Activated naive CD8-positive, alpha-beta T cell treated with anti-CD3 and anti-CD28 coated beads for 36 hours (primary cell): ENCODE data around the gene CFAP299. TPM values are rescaled to one million over a fixed set of nuclear protein-coding genes. Genes with fewer than 3 reads are reported as not detected.
"Not testable (repeated sequence)": the region's sequence is repeated elsewhere in the genome, so short reads cannot be mapped to it uniquely, and the experiment has no call there.

ENCODE experiments used
- DNase-seq: peaks from one replicate; pipeline ENCODE4 v3.0.0; 2021
- H3K27ac Mint-ChIP-seq: one replicate; pipeline ENCODE4 v1.8.0; 2022; ENCODE audit warnings: mild to moderate bottlenecking, moderate library complexity, mixed read lengths
- H3K27me3 Mint-ChIP-seq: one replicate; pipeline ENCODE4 v1.8.0; 2022; ENCODE audit warnings: mild to moderate bottlenecking, mixed read lengths
- H3K36me3 Mint-ChIP-seq: one replicate; pipeline ENCODE4 v1.8.0; 2021; ENCODE audit warnings: mild to moderate bottlenecking, mixed read lengths
- H3K4me1 Mint-ChIP-seq: one replicate; pipeline ENCODE4 v1.8.0; 2021; ENCODE audit warnings: mixed read lengths
- H3K4me3 Mint-ChIP-seq: one replicate; pipeline ENCODE4 v1.8.0; 2022; ENCODE audit warnings: mild to moderate bottlenecking, moderate library complexity, mixed read lengths
- H3K9me3 Mint-ChIP-seq: one replicate; pipeline ENCODE4 v1.8.0; 2022; ENCODE audit warnings: mixed read lengths
- total RNA-seq, 2 experiments: library from RNA; stranded (reverse); gene quantifications; one replicate each; pipeline ENCODE4 v1.2.3, GENCODE V29; 2021

CFAP299 gene
- total RNA-seq, 2 experiments from 2014 or later = not detected

GRCh38 chr4:80434238-80434637 lies 98.7 kb downstream of the CFAP299 start:
- Mint-ChIP-seq H3K4me1 (peaks cover 10% of the 10 kb centered on the region), H3K27me3 (no peaks in the 10 kb centered on the region), H3K36me3 (no peaks in the 10 kb centered on the region), H3K4me3 (no peak overlapping the region), H3K9me3 (no peaks in the 10 kb centered on the region), H3K27ac (no peak overlapping the region)
- no peak for DNase-seq

- Mint-ChIP-seq H3K4me3 (no peak overlapping the region), H3K27ac (no peak overlapping the region), H3K4me1 (peaks cover 19% of the 10 kb centered on the region), H3K27me3 (no peaks in the 10 kb centered on the region), H3K36me3 (peaks cover 20% of the 10 kb centered on the region), H3K9me3 (peaks cover 26% of the 10 kb centered on the region)
- DNase-seq = no peak
Measured at GRCh38 chr4:80438016-80438415, 102.5 kb downstream of the CFAP299 start.

DNA sequence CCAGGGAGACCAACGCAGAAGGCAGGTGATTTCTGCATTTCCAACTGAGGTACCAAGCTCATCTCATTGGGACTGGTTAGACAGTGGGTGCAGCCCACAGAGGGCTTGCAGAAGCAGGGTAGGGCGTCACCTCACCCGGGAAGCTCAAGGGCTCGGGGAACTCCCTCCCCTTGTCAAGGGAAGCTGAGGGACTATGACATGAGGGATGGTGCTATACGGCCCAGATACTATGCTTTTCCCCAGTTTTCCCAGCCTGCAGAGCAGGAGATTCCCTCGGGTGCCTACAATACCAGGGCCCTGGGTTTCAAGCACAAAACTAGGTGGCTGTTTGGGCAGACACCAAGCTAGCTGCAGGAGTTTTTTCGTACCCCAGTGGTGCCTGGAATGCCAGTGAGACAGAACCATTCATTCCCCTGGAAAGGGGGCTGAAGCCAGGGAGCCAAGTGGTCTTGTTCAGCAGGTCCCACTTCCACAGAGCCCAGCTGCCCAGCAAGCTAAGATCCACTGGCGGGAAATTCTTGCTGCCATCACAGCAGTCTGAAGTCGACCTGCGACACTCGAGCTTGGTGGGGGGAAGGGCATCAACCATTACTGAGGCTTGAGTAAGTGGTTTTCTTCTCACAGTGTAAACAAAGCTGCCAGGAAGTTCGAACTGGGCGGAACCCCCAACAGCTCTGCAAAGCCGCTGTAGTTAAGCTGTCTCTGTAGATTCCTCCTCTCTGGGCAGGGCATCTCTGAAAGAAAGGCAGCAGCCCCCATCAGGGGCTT lies 103.9 kb downstream of the CFAP299 start:
- not testable (repeated sequence) for H3K27me3 Mint-ChIP-seq, H3K27ac Mint-ChIP-seq, H3K4me3 Mint-ChIP-seq, DNase-seq
- Mint-ChIP-seq H3K4me1 (peaks cover 16% of the 10 kb centered on the region), H3K9me3 (peaks cover 31% of the 10 kb centered on the region), H3K36me3 (peaks cover 20% of the 10 kb centered on the region)

DNA sequence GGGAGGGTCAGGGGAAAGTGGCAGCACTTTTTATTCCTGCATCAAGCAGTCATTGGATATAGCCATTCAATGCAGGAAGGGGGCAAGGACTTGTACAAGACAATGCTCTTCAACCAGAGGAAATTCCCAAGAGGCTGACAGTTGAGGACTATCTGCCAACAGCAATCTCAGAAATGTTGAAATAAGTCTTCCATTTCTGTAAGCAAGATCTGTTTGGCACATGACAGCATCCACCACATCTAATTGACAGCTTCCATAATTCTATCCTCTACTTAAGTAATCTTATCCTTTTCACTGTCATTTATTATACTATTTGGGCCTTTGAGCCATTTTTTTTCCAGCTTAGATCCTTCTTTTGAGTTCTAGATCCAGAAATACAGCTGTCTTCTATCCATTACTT lies 110.7 kb downstream of the CFAP299 start:
- DNase-seq = no peak
- no peak overlapping the region for H3K4me3 Mint-ChIP-seq
- peaks cover 29% of the 10 kb centered on the region for H3K9me3 Mint-ChIP-seq
- H3K27me3 Mint-ChIP-seq = no peaks in the 10 kb centered on the region
- no peaks in the 10 kb centered on the region for H3K4me1 Mint-ChIP-seq
- peaks cover 10% of the 10 kb centered on the region for H3K36me3 Mint-ChIP-seq
- no peak overlapping the region for H3K27ac Mint-ChIP-seq

- Mint-ChIP-seq H3K27ac (no peak overlapping the region), H3K4me1 (no peaks in the 10 kb centered on the region), H3K36me3 (peaks cover 9% of the 10 kb centered on the region), H3K4me3 (no peak overlapping the region), H3K9me3 (peaks cover 25% of the 10 kb centered on the region), H3K27me3 (no peaks in the 10 kb centered on the region)
- no peak for DNase-seq
Measured at GRCh38 chr4:80446664-80447063, 111.1 kb downstream of the CFAP299 start.

GRCh38 chr4:80447493-80447892 lies 112.0 kb downstream of the CFAP299 start:
- Mint-ChIP-seq H3K36me3 (peaks cover 4% of the 10 kb centered on the region), H3K4me3 (no peak overlapping the region), H3K9me3 (peaks cover 20% of the 10 kb centered on the region), H3K27me3 (no peaks in the 10 kb centered on the region), H3K4me1 (no peaks in the 10 kb centered on the region), H3K27ac (no peak overlapping the region)
- DNase-seq = no peak

GRCh38 chr4:80448056-80448455 lies 112.5 kb downstream of the CFAP299 start:
- no peaks in the 10 kb centered on the region for H3K4me1 Mint-ChIP-seq
- H3K27ac Mint-ChIP-seq = no peak overlapping the region
- no peak for DNase-seq
- H3K4me3 Mint-ChIP-seq = no peak overlapping the region
- peaks cover 2% of the 10 kb centered on the region for H3K36me3 Mint-ChIP-seq
- peaks cover 16% of the 10 kb centered on the region for H3K9me3 Mint-ChIP-seq
- H3K27me3 Mint-ChIP-seq = no peaks in the 10 kb centered on the region

DNA sequence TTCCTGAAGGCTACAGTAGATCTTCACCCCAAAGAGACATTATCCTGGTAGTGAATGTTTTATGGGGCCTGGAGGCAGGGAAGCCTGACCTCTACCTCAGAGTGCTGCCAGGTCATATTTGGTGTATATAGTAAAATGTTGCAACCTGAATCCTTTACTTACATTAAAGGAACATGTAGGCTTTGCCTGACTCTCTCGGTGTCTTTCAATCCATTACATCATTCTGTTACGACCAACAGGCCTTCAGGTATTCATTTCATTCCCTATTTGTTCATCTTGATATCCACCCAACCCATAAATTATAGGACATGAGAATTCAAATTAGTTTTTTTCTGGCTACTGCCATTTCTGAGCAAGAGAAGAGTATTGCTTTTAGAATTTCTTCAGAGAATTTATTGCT lies 116.5 kb downstream of the CFAP299 start:
- Mint-ChIP-seq H3K27me3 (no peaks in the 10 kb centered on the region), H3K4me3 (no peak overlapping the region), H3K4me1 (no peaks in the 10 kb centered on the region), H3K9me3 (peaks cover 13% of the 10 kb centered on the region), H3K27ac (no peak overlapping the region), H3K36me3 (peaks cover 3% of the 10 kb centered on the region)
- no peak for DNase-seq

DNA sequence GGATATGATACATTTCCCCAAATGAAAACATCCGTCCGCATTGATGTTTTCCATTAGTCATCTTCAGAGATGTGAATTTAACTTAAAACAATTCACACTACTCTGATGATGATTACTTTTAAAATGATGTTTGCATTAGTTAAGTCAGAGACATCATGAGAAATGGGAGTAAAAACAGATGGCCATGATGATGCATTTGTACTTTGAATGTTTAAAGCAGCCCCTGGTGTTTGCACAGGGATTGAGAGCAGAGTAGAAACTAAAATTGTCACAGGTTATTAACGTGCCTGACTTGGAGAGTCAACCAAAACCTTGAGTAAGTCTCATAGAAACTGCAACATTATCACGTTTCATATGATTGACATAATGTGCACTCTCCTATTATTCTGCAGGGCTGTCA lies 117.2 kb downstream of the CFAP299 start:
- peaks cover 3% of the 10 kb centered on the region for H3K36me3 Mint-ChIP-seq
- no peaks in the 10 kb centered on the region for H3K27me3 Mint-ChIP-seq
- peaks cover 13% of the 10 kb centered on the region for H3K9me3 Mint-ChIP-seq
- H3K4me3 Mint-ChIP-seq = no peak overlapping the region
- H3K4me1 Mint-ChIP-seq = no peaks in the 10 kb centered on the region
- no peak for DNase-seq
- H3K27ac Mint-ChIP-seq = no peak overlapping the region

DNA sequence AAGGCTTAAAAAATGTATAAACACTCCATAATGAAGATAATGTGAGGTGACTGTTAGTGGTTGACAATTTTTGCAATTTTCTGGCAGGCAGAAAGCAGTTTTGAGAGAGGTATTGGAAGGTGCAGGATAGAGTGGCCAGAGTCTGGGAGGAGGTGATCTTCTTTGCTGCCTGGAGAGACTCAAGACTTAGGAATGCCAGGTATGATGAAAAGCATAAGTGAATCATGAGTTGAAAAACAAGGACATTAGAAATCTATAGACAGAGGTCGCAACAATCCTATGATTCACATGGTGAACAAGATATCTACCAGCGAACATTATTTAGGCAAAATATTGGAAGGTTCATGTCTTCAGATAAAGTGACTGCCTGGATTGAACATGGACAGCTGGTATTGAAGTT lies 118.5 kb downstream of the CFAP299 start:
- H3K27ac Mint-ChIP-seq = no peak overlapping the region
- DNase-seq = no peak
- no peaks in the 10 kb centered on the region for H3K4me1 Mint-ChIP-seq
- peaks cover 3% of the 10 kb centered on the region for H3K36me3 Mint-ChIP-seq
- no peak overlapping the region for H3K4me3 Mint-ChIP-seq
- H3K9me3 Mint-ChIP-seq = peaks cover 13% of the 10 kb centered on the region
- H3K27me3 Mint-ChIP-seq = no peaks in the 10 kb centered on the region

DNA sequence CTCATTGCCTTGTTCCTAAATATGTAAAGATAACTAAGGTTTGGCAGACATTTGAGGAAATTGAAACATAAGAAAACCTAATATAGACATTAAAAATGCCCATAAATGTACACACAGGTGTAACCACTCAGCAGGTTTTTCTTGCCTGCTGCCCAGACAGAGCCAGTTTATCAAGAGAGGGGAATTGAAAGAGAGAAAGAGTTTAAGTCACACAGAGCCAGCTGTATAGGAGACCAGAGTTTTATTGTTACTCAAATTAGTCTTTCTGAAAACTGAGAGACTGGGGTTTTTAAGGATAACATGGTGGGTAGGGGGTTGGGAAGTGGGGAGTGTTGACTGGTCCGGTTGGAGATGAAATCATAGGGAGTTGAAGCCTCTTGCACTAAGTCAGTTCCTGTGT lies 119.0 kb downstream of the CFAP299 start:
- Mint-ChIP-seq H3K4me3 (no peak overlapping the region), H3K27me3 (no peaks in the 10 kb centered on the region)

GRCh38 chr4:80459918-80460473 lies 124.5 kb downstream of the CFAP299 start:
- Mint-ChIP-seq H3K27ac (no peak overlapping the region), H3K27me3 (no peaks in the 10 kb centered on the region), H3K4me3 (no peak overlapping the region), H3K4me1 (peaks cover 15% of the 10 kb centered on the region), H3K36me3 (peaks cover 2% of the 10 kb centered on the region), H3K9me3 (peaks cover 5% of the 10 kb centered on the region)
- DNase-seq = no peak

More for the DNA sequence above, 119.0 kb downstream of the CFAP299 start:
- H3K4me1 Mint-ChIP-seq = peaks cover 2% of the 10 kb centered on the region
- peaks cover 3% of the 10 kb centered on the region for H3K36me3 Mint-ChIP-seq
- H3K27ac Mint-ChIP-seq = no peak overlapping the region
- H3K9me3 Mint-ChIP-seq = peaks cover 13% of the 10 kb centered on the region
- DNase-seq = no peak

- peaks cover 2% of the 10 kb centered on the region for H3K36me3 Mint-ChIP-seq
- H3K9me3 Mint-ChIP-seq = peaks cover 5% of the 10 kb centered on the region
- no peak overlapping the region for H3K27ac Mint-ChIP-seq
- no peak overlapping the region for H3K4me3 Mint-ChIP-seq
- H3K27me3 Mint-ChIP-seq = no peaks in the 10 kb centered on the region
- H3K4me1 Mint-ChIP-seq = peaks cover 15% of the 10 kb centered on the region
- DNase-seq = no peak
Measured at GRCh38 chr4:80461412-80461811, 125.9 kb downstream of the CFAP299 start.

DNA sequence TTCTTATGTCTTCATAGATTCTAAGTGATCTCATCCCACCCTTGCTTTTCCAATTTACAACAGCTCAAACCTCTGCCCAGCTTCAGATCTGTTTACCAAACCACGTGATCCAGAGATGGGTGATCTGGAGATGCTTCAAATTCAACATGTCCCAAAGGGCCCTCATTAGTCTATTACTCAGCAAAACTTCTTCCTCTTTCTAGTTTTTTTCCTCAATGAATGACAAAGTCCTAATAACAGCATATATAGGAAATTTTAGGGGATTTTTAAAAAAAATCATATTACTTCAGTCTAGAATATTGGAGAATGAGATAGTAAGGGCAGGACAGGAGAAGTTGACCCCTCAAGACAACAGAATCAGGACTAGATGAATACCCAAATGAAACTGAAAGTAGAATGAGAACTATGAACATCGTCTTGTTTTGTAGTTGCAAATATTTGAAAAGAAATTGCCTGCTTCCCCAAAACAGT lies 127.1 kb downstream of the CFAP299 start:
- Mint-ChIP-seq H3K4me3 (peak overlapping the region; percentile 52), H3K9me3 (peaks cover 7% of the 10 kb centered on the region), H3K36me3 (peaks cover 2% of the 10 kb centered on the region), H3K27ac (peak overlapping the region; percentile 83), H3K27me3 (no peaks in the 10 kb centered on the region), H3K4me1 (peaks cover 15% of the 10 kb centered on the region)
- DNase-seq = no peak

DNA sequence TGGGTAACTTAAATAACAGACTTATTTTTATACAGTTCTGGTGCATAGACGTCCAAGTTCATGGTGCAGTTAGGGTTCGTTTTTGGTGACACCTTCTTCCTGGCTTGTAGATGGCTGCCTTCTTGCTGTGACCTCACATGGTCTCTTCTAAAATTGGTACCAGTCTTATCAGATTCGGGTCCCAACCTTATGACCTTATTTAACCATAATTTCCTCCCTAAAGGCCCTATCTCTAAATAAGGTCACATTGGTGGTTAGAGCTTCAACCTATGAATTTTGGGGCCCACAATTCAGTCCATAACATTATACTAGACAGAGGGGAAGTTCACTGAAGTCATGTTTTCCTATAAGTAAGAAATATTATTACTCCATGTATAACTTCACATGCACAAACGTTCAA lies 128.0 kb downstream of the CFAP299 start:
- Mint-ChIP-seq H3K27me3 (no peaks in the 10 kb centered on the region), H3K9me3 (peaks cover 7% of the 10 kb centered on the region), H3K36me3 (peaks cover 2% of the 10 kb centered on the region), H3K27ac (peak overlapping the region; percentile 39), H3K4me1 (peaks cover 15% of the 10 kb centered on the region), H3K4me3 (no peak overlapping the region)
- no peak for DNase-seq

- Mint-ChIP-seq H3K27me3 (no peaks in the 10 kb centered on the region), H3K4me1 (peaks cover 13% of the 10 kb centered on the region), H3K27ac (no peak overlapping the region), H3K4me3 (no peak overlapping the region), H3K9me3 (peaks cover 7% of the 10 kb centered on the region), H3K36me3 (peaks cover 2% of the 10 kb centered on the region)
- DNase-seq = no peak
Measured at GRCh38 chr4:80465238-80465637, 129.7 kb downstream of the CFAP299 start.
